GM12891 (cell line): Measurements from ENCODE around the gene PRR14L.

Experiments
- PAX5 ChIP-seq: IDR thresholded peaks from 2 replicates; pipeline ENCODE4 v1.6.1; 2011; ENCODE audit warnings: low read length, moderate library complexity, mild to moderate bottlenecking; ENCODE audit not compliant: insufficient read depth, severe bottlenecking
- POLR2A ChIP-seq: IDR thresholded peaks from 2 replicates; pipeline ENCODE4 v1.6.1; 2011; ENCODE audit warnings: low read depth, low read length, control low read depth

- TF ChIP-seq POLR2A (no peak), PAX5 (no peak)
These were observed 19.6 kb downstream of the PRR14L start for GRCh38 chr22:31730344-31730711.
